IMR-90 (cell line): ENCODE results near the gene EIF4A2. TPM values are rescaled to one million over a fixed set of nuclear protein-coding genes. Genes with fewer than 3 reads are reported as not detected.

Experiments
- ATAC-seq: fragments of 200-7000 bp; cut with Tn5 transposase; 2 replicates; pipeline ENCODE4 v1.9.1; 2020; ENCODE audit warnings: low read depth, mild to moderate bottlenecking, moderate library complexity
- BruUV-seq: library from RNA; stranded (reverse); fragments of 400-500 nt; replicated peaks from 2 replicates; lab custom pipeline; 2021; lab: Mats Ljungman, UMichigan
- CTCF ChIA-PET: fragments of 300-600 bp; formaldehyde crosslinking; extraction: SDS; loops from one replicate; lab custom pipeline; 2021; ENCODE audit warnings: antibody characterized with exemption; lab: Yijun Ruan, JAX
- POLR2A ChIA-PET: fragments of 300-600 bp; sonication (Branson Sonifier 250); formaldehyde crosslinking; loops from one replicate; lab custom pipeline; 2022; ENCODE audit warnings: antibody characterized with exemption; ENCODE audit not compliant: unreplicated experiment; lab: Charles Lee
- DNase-seq: peaks from one replicate; pipeline ENCODE4 v3.0.0; 2013
- H2AFZ ChIP-seq: replicated peaks from 2 replicates; pipeline ENCODE3; 2013; ENCODE audit warnings: low read length, mild to moderate bottlenecking; ENCODE audit not compliant: poor library complexity
- H2AK5ac ChIP-seq: 2 replicates; pipeline ENCODE4 v1.6.1; 2013; ENCODE audit warnings: low read depth, low read length, inconsistent platforms
- H2AK9ac ChIP-seq: replicated peaks from 2 replicates; pipeline ENCODE3; 2013; ENCODE audit warnings: mild to moderate bottlenecking, low read depth, low read length, moderate library complexity; ENCODE audit not compliant: poor library complexity
- H2BK120ac ChIP-seq: 2 replicates; pipeline ENCODE4 v1.6.1; 2013; ENCODE audit warnings: low read depth, low read length, inconsistent platforms
- H2BK15ac ChIP-seq: 3 replicates; pipeline ENCODE4 v1.6.1; 2013; ENCODE audit warnings: low read depth, low read length, inconsistent platforms
- H2BK20ac ChIP-seq: 2 replicates; pipeline ENCODE4 v1.6.1; 2013; ENCODE audit warnings: low read depth, mild to moderate bottlenecking, inconsistent platforms, low read length, moderate library complexity
- H2BK5ac ChIP-seq: 2 replicates; pipeline ENCODE4 v1.6.1; 2013; ENCODE audit warnings: mild to moderate bottlenecking, low read depth, low read length, inconsistent platforms; ENCODE audit not compliant: poor library complexity, severe bottlenecking
- H3K14ac ChIP-seq: replicated peaks from 2 replicates; pipeline ENCODE4 v1.6.1; 2013; ENCODE audit warnings: low read depth, low read length, inconsistent platforms
- H3K18ac ChIP-seq: 2 replicates; pipeline ENCODE4 v1.6.1; 2013; ENCODE audit warnings: low read depth, low read length, control low read depth
- H3K23ac ChIP-seq: 2 replicates; pipeline ENCODE4 v1.6.1; 2013; ENCODE audit warnings: low read depth, low read length, inconsistent platforms
- H3K27ac ChIP-seq: 2 replicates; pipeline ENCODE4 v1.5.1; 2013; ENCODE audit warnings: mild to moderate bottlenecking, control low read depth, low read length; ENCODE audit not compliant: insufficient read depth
- H3K27me3 ChIP-seq: 2 replicates; pipeline ENCODE4 v1.6.1; 2013; ENCODE audit warnings: low read length; ENCODE audit not compliant: control insufficient read depth, insufficient read depth
- H3K36me3 ChIP-seq: 2 replicates; pipeline ENCODE4 v1.6.1; 2013; ENCODE audit warnings: low read length, mixed read lengths; ENCODE audit not compliant: control insufficient read depth, insufficient read depth
- H3K4ac ChIP-seq: 2 replicates; pipeline ENCODE4 v1.6.1; 2013; ENCODE audit warnings: low read depth, low read length, inconsistent platforms
- H3K4me1 ChIP-seq: 2 replicates; pipeline ENCODE4 v1.6.1; 2013; ENCODE audit warnings: low read length, mixed read lengths; ENCODE audit not compliant: control insufficient read depth, insufficient read depth
- H3K4me2 ChIP-seq: 2 replicates; pipeline ENCODE4 v1.6.1; 2013; ENCODE audit warnings: low read depth, mild to moderate bottlenecking, control low read depth, low read length, moderate library complexity
- H3K4me3 ChIP-seq: 2 replicates; pipeline ENCODE4 v1.5.1; 2013; ENCODE audit warnings: low read depth, mild to moderate bottlenecking, control low read depth, low read length, moderate library complexity; ENCODE audit not compliant: insufficient read depth
- H3K56ac ChIP-seq: 2 replicates; pipeline ENCODE4 v1.6.1; 2013; ENCODE audit warnings: low read length, inconsistent platforms; ENCODE audit not compliant: insufficient read depth; ENCODE audit errors: extremely low read depth
- H3K79me1 ChIP-seq, 2 experiments: 2 replicates each; pipeline ENCODE4 v1.6.1; 2013; ENCODE audit warnings: low read length in 2 of 2, inconsistent platforms in 1 of 2, low read depth in 1 of 2
- H3K9ac ChIP-seq: 2 replicates; pipeline ENCODE4 v1.6.1; 2013; ENCODE audit warnings: low read depth, low read length, control low read depth
- H3K9me1 ChIP-seq: 2 replicates; pipeline ENCODE4 v1.6.1; 2013; ENCODE audit warnings: low read length, inconsistent platforms; ENCODE audit not compliant: insufficient read depth
- H3K9me3 ChIP-seq: 2 replicates; pipeline ENCODE4 v1.6.1; 2013; ENCODE audit warnings: low read length; ENCODE audit not compliant: control insufficient read depth, insufficient read depth
- H4K20me1 ChIP-seq: 2 replicates; pipeline ENCODE4 v1.6.1; 2013; ENCODE audit warnings: low read length, inconsistent platforms; ENCODE audit not compliant: insufficient read depth
- H4K5ac ChIP-seq: 2 replicates; pipeline ENCODE4 v1.6.1; 2013; ENCODE audit warnings: mild to moderate bottlenecking, low read depth, low read length, control low read depth
- H4K8ac ChIP-seq, 2 experiments: 2 replicates each; pipeline ENCODE4 v1.6.1; 2013; ENCODE audit warnings: low read depth in 2 of 2, low read length in 2 of 2, control low read depth in 1 of 2, inconsistent platforms in 1 of 2
- H4K91ac ChIP-seq: 2 replicates; pipeline ENCODE4 v1.6.1; 2013; ENCODE audit warnings: low read depth, low read length, inconsistent platforms; ENCODE audit not compliant: insufficient read depth
- CEBPB ChIP-seq: IDR thresholded peaks from 2 replicates; pipeline ENCODE4 v1.6.1; 2012; ENCODE audit warnings: low read depth, low read length, improper control_type of control experiment
- SMC3 ChIP-seq: fragments of 150-350 bp; IDR thresholded peaks from 2 replicates; pipeline ENCODE4 v1.6.1; 2016; ENCODE audit warnings: low read depth, mild to moderate bottlenecking, antibody characterized with exemption, low read length, moderate library complexity
- WGBS, 2 experiments: methylation state at CpG; one replicate each; pipeline versions ENCODE4 v1.1.5 to v1.1.7; 2013; ENCODE audit warnings: missing lambda C conversion rate in 2 of 2; ENCODE audit not compliant: insufficient read length in 1 of 2; ENCODE audit errors: extremely low coverage in 2 of 2; 5-methylcytosine and 5-hydroxymethylcytosine counted together
- dilution Hi-C: fragments of 300-500 bp; cut with HindIII; formaldehyde crosslinking; loops from one replicate; pipeline ENCODE4 v1.14.3; 2018; ENCODE audit warnings: low sequenced_read_pairs; ENCODE audit not compliant: unreplicated experiment
- in situ Hi-C: fragments of 300-500 bp; cut with MboI; formaldehyde crosslinking; loops from 3 replicates; pipeline ENCODE4 v1.14.3; 2019; ENCODE audit warnings: low sequenced_read_pairs, inconsistent platforms, mixed read lengths
- intact Hi-C: fragments of 100-400 bp; cut with micrococcal nuclease; formaldehyde crosslinking; loops from 2 replicates; pipeline ENCODE4 v1.10.0; 2022
- polyA plus RNA-seq, 3 experiments: library from polyadenylated mRNA; depleted of rRNA; stranded (reverse); fragments of >200 nt; gene quantifications; 2 replicates each; pipeline ENCODE4 v1.2.3, GENCODE V29; 2012; ENCODE audit warnings: low replicate concordance in 1 of 3
- total RNA-seq: library from RNA; depleted of rRNA; stranded (reverse); fragments of >200 nt; gene quantifications from 2 replicates; pipeline ENCODE4 v1.2.3, GENCODE V29; 2012

The EIF4A2 gene
- total and polyA plus RNA-seq, 2 of the 4 experiments (the other 2 are of a cell fraction), result 310 to 320 TPM

- ChIA-PET CTCF (no interaction called here), POLR2A (no interaction called here)
- no peaks in the 10 kb centered on the region for H3K36me3 ChIP-seq
- H2BK20ac ChIP-seq, result no peak overlapping the region
- H4K5ac ChIP-seq, result no peak overlapping the region
- intact Hi-C loops (loop anchor here (10.0 kb wide), 1 partner anchor 531 kb away; no protein-coding TSS in a partner anchor), dilution Hi-C loops (no loop called here), in situ Hi-C loops (loop anchor here (25.0 kb wide), 1 partner anchor 828 kb away; no protein-coding TSS in a partner anchor)
- no peak overlapping the region for H2BK5ac ChIP-seq
- H3K9ac ChIP-seq, result no peak overlapping the region
- peaks cover 3% of the 10 kb centered on the region; the same call in 1 of the 2 replicates for H3K4me1 ChIP-seq
- peak overlapping the region in 1 of 2 experiments; percentile 43; a peak in 2 of 4 replicates for H4K8ac ChIP-seq
- no peak overlapping the region for H2AK5ac ChIP-seq
- H2BK15ac ChIP-seq, result no peak overlapping the region
- ATAC-seq (peak; percentile 90), DNase-seq (peak; percentile 68)
- H3K4ac ChIP-seq, result no peak overlapping the region
- TF ChIP-seq CEBPB (peak; percentile 37; the same call in 1 of the 2 replicates), SMC3 (no peak)
- no peaks in the 10 kb centered on the region for H3K27me3 ChIP-seq
- no peak overlapping the region for H4K91ac ChIP-seq
- H3K27ac ChIP-seq, result no peak overlapping the region
- H4K20me1 ChIP-seq, result no peaks in the 10 kb centered on the region
- no peak overlapping the region for H3K23ac ChIP-seq
- no peak overlapping the region for H3K4me3 ChIP-seq
- H3K9me3 ChIP-seq, result no peaks in the 10 kb centered on the region
- H3K79me1 ChIP-seq, result no peaks in the 10 kb centered on the region
- peak overlapping the region; percentile 1 for H2AFZ ChIP-seq
- no peak overlapping the region for H3K18ac ChIP-seq
- BruUV-seq, result no TSS peak
- 0 out of 2 replicates have a peak overlapping the region, but pooled peaks have one; percentile 25 for H3K14ac ChIP-seq
- peak overlapping the region; percentile 35; the same call in 1 of the 2 replicates for H2BK120ac ChIP-seq
- 100% methylated on average over 1 of the region's 1 CpG; no CpG with 5 or more reads in 1 of the 2 experiments for WGBS, 2 experiments
- no peak overlapping the region for H3K56ac ChIP-seq
- H3K4me2 ChIP-seq, result no peak overlapping the region
- H3K9me1 ChIP-seq, result no peaks in the 10 kb centered on the region
- no peak overlapping the region for H2AK9ac ChIP-seq
Observed at GRCh38 chr3:186815435-186815834, 32.1 kb downstream of the EIF4A2 start.
